ENCODE results near the gene KCNC2.

The KCNC2 gene

DNA sequence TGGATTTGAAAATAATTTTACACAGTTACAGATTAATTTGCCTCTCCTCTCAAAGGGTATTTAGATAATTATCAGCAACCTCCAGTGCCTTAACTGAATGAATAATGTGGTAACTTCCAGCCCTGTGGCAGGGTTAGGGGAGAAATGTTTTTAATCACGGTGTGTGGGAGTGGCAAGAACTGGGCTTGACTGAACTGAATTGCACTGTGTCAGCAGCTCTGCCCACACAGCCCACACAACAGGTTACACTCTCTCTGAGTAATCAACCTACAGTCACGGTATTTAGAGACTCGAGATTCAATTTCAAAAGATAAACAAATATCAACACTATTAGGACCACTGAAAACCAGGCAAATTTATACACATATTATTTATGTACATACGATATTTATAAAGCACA is 198.5 kb downstream of the KCNC2 start:
- Histone ChIP-seq H3K36me3 (ENCODE audit: insufficient read depth, insufficient read length, low read length) (no peaks in the 10 kb centered on the region), H3K9ac (ENCODE audit: insufficient read length, low read depth) (no peak overlapping the region), H3K4me1 (ENCODE audit: insufficient read depth, insufficient read length) (no peaks in the 10 kb centered on the region), H3K4me3 (ENCODE audit: insufficient read length, low read depth) (no peak overlapping the region), H3K9me3 (ENCODE audit: insufficient read depth, low read length) (no peaks in the 10 kb centered on the region), H3K27me3 (ENCODE audit: insufficient read depth, insufficient read length) (no peaks in the 10 kb centered on the region)
- no peak for TF ChIP-seq ZNF274 (IDR thresholded peaks at IDR 0.05; ENCODE audit: low read depth, low read length)
- no peak for TF ChIP-seq YY1 (IDR thresholded peaks at IDR 0.05; ENCODE audit: insufficient read depth, insufficient read length)
- no peak for TF ChIP-seq SUZ12 (IDR thresholded peaks at IDR 0.05; ENCODE audit: extremely low read depth, insufficient read depth, insufficient read length)
- DNase-seq (ENCODE audit: low read depth, low spot score), result no peak

GRCh38 chr12:75007133-75007532 is 202.5 kb downstream of the KCNC2 start:
- TF ChIP-seq SUZ12 (IDR thresholded peaks at IDR 0.05; ENCODE audit: extremely low read depth, insufficient read depth, insufficient read length) (no peak), YY1 (IDR thresholded peaks at IDR 0.05; ENCODE audit: insufficient read depth, insufficient read length) (no peak), ZNF274 (IDR thresholded peaks at IDR 0.05; ENCODE audit: low read depth, low read length) (no peak)
- Histone ChIP-seq H3K4me3 (ENCODE audit: insufficient read length, low read depth) (no peak overlapping the region), H3K4me1 (ENCODE audit: insufficient read depth, insufficient read length) (no peaks in the 10 kb centered on the region), H3K9me3 (ENCODE audit: insufficient read depth, low read length) (no peaks in the 10 kb centered on the region), H3K9ac (ENCODE audit: insufficient read length, low read depth) (no peak overlapping the region), H3K36me3 (ENCODE audit: insufficient read depth, insufficient read length, low read length) (no peaks in the 10 kb centered on the region), H3K27me3 (ENCODE audit: insufficient read depth, insufficient read length) (no peaks in the 10 kb centered on the region)
- no peak for DNase-seq (ENCODE audit: low read depth, low spot score)

DNA sequence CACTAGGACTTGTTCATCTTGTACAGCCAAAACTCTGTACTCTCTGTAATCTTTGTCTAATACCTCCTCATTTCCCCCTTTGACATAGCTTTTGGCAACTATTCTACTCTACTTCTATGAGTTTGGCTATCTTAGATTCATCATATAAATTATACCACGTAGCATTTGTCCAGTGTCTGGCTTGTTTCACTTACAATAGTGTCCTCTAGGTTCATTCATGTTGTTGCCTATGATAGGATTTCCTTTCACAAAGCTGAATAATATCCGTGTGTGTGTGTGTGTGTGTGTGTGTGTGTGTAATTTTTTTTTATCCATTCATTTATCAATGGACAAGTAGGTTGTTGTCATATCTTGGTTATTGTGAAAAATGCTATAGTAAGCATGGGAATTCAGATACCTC is 209.5 kb downstream of the KCNC2 start:
- no peaks in the 10 kb centered on the region for H3K27me3 ChIP-seq (ENCODE audit: insufficient read depth, insufficient read length)
- H3K4me3 ChIP-seq (ENCODE audit: insufficient read length, low read depth), result no peak overlapping the region
- no peak for TF ChIP-seq YY1 (IDR thresholded peaks at IDR 0.05; ENCODE audit: insufficient read depth, insufficient read length)
- TF ChIP-seq ZNF274 (IDR thresholded peaks at IDR 0.05; ENCODE audit: low read depth, low read length), result no peak
- no peak for TF ChIP-seq SUZ12 (IDR thresholded peaks at IDR 0.05; ENCODE audit: extremely low read depth, insufficient read depth, insufficient read length)
- no peaks in the 10 kb centered on the region for H3K9me3 ChIP-seq (ENCODE audit: insufficient read depth, low read length)
- H3K36me3 ChIP-seq (ENCODE audit: insufficient read depth, insufficient read length, low read length), result no peaks in the 10 kb centered on the region
- no peak overlapping the region for H3K9ac ChIP-seq (ENCODE audit: insufficient read length, low read depth)
- no peaks in the 10 kb centered on the region for H3K4me1 ChIP-seq (ENCODE audit: insufficient read depth, insufficient read length)
- DNase-seq (ENCODE audit: low read depth, low spot score), result no peak

- H3K36me3 ChIP-seq (ENCODE audit: insufficient read depth, insufficient read length, low read length), result no peaks in the 10 kb centered on the region
- H3K9me3 ChIP-seq (ENCODE audit: insufficient read depth, low read length), result no peaks in the 10 kb centered on the region
- no peaks in the 10 kb centered on the region for H3K4me1 ChIP-seq (ENCODE audit: insufficient read depth, insufficient read length)
- no peak overlapping the region for H3K9ac ChIP-seq (ENCODE audit: insufficient read length, low read depth)
- no peak for TF ChIP-seq ZNF274 (IDR thresholded peaks at IDR 0.05; ENCODE audit: low read depth, low read length)
- TF ChIP-seq YY1 (IDR thresholded peaks at IDR 0.05; ENCODE audit: insufficient read depth, insufficient read length), result no peak
- TF ChIP-seq SUZ12 (IDR thresholded peaks at IDR 0.05; ENCODE audit: extremely low read depth, insufficient read depth, insufficient read length), result no peak
- H3K4me3 ChIP-seq (ENCODE audit: insufficient read length, low read depth), result no peak overlapping the region
- no peaks in the 10 kb centered on the region for H3K27me3 ChIP-seq (ENCODE audit: insufficient read depth, insufficient read length)
- DNase-seq (ENCODE audit: low read depth, low spot score), result no peak
These were observed 210.2 kb downstream of the KCNC2 start for GRCh38 chr12:74999474-74999873.
